HFFc6 (cell line): Measurements from ENCODE around the gene ASPG. TPM values are rescaled to one million over a fixed set of nuclear protein-coding genes. Genes with fewer than 3 reads are reported as not detected.

Experiments used
- DNase-seq: peaks from one replicate; pipeline ENCODE4 v3.0.0-alpha.2; 2018
- H3K27ac Mint-ChIP-seq: 2 replicates; pipeline ENCODE4 v1.8.0; 2020; ENCODE audit warnings: mild to moderate bottlenecking, mixed read lengths
- H3K27me3 Mint-ChIP-seq: 2 replicates; pipeline ENCODE4 v1.8.0; 2021; ENCODE audit warnings: mild to moderate bottlenecking, moderate library complexity, mixed read lengths; ENCODE audit not compliant: insufficient read depth
- H3K36me3 Mint-ChIP-seq: 2 replicates; pipeline ENCODE4 v1.8.0; 2021; ENCODE audit warnings: low read depth, mixed read lengths
- H3K4me1 Mint-ChIP-seq: 2 replicates; pipeline ENCODE4 v1.8.0; 2020; ENCODE audit warnings: low read depth, mixed read lengths
- H3K4me3 Mint-ChIP-seq: 2 replicates; pipeline ENCODE4 v1.8.0; 2020; ENCODE audit warnings: mild to moderate bottlenecking, moderate library complexity, mixed read lengths
- H3K9me3 Mint-ChIP-seq: 2 replicates; pipeline ENCODE4 v1.8.0; 2020; ENCODE audit warnings: mild to moderate bottlenecking, mixed read lengths
- CTCF ChIP-seq: fragments of 200-600 bp; sonication (generic); IDR thresholded peaks from 2 replicates; pipeline ENCODE4 v1.5.0; 2021; ENCODE audit warnings: antibody characterized with exemption, mild to moderate bottlenecking
- total RNA-seq, 6 experiments: library from RNA; stranded (reverse); fragmentation: NEBNext Ultra II Directional; extraction: Animal tissue kit (Norgen Biotek cat#: 25700); gene quantifications; 2 replicates in 1 of 6; 3 replicates in 5 of 6; pipeline ENCODE4 v1.2.3, GENCODE V29; 2021

ASPG gene
- total RNA-seq, 6 experiments from 2014 or later, result not detected

DNA sequence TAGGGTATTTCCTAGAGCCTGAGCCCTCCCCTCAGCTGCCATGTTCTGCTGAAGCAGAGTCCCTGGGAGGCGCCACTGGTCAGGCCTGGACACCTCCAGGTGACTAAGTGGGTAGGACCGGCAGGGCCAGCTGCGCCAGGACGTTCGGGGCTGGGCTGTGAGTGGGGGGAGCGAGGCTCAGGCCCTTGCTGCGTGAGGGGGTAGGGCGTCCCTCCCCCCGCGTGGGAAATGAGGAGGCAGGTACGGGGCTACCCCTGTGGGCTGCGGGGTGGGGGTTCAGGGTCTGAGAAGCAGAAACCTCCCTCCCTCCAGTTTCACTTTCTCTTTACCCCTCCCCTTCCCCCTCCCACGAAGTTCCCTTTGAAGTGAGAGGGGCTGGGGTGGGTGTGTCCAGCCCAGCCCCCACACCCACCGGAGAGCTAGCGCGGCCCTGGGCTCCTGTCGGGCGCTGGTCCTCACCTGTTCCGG is 30.8 kb downstream of the ASPG start:
- Mint-ChIP-seq H3K4me1 (no peaks in the 10 kb centered on the region), H3K27me3 (peaks cover 13% of the 10 kb centered on the region; the same call in 1 of the 2 replicates), H3K4me3 (no peak overlapping the region), H3K36me3 (no peaks in the 10 kb centered on the region), H3K9me3 (no peaks in the 10 kb centered on the region), H3K27ac (no peak overlapping the region)
- no peak for TF ChIP-seq CTCF
- no peak for DNase-seq

- H3K4me3 Mint-ChIP-seq, result no peak overlapping the region
- no peaks in the 10 kb centered on the region for H3K9me3 Mint-ChIP-seq
- no peaks in the 10 kb centered on the region for H3K4me1 Mint-ChIP-seq
- H3K27ac Mint-ChIP-seq, result no peak overlapping the region
- H3K36me3 Mint-ChIP-seq, result no peaks in the 10 kb centered on the region
- H3K27me3 Mint-ChIP-seq, result peaks cover 13% of the 10 kb centered on the region; the same call in 1 of the 2 replicates
- DNase-seq, result no peak
- TF ChIP-seq CTCF, result no peak
These were observed 31.3 kb downstream of the ASPG start for GRCh38 chr14:104116756-104117340.

DNA sequence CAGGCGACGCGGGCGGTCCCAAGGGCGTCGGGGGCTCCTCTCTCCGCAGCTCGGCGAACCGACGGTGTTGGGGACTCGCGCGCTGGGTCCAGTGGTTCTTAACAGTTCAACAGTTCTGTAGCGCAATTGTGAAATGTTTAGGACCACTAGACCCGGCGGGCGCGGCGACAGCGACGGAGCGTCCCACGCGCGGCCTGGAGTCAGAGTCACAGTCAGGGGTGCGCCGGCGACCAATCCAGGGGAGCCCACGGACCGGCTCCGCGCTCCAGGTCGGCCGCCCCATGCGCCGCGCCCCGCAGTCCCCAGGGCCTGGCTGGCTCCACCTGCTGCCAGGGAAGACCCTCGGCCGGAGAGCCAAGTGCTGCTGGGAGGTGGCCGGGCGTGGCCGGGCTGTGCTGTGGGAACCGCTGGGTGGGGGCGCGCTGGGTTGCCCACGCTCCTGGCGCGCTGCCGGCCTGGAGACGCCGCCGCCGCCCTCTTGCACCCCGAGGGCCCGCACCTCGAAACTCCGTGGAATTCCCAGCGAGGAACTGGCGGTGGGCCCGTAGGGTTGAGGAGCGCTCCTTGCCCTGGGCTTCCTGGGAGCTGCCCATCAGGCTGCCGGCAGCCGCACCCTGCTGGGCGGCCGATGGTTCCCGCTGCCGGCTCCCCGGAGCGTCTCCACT is 32.0 kb downstream of the ASPG start:
- Mint-ChIP-seq H3K4me1 (no peaks in the 10 kb centered on the region), H3K36me3 (no peaks in the 10 kb centered on the region), H3K9me3 (no peaks in the 10 kb centered on the region), H3K27me3 (peaks cover 13% of the 10 kb centered on the region; the same call in 1 of the 2 replicates), H3K27ac (no peak overlapping the region), H3K4me3 (no peak overlapping the region)
- no peak for DNase-seq
- no peak for TF ChIP-seq CTCF

- H3K4me3 Mint-ChIP-seq, result no peak overlapping the region
- H3K4me1 Mint-ChIP-seq, result no peaks in the 10 kb centered on the region
- no peak for TF ChIP-seq CTCF
- H3K36me3 Mint-ChIP-seq, result no peaks in the 10 kb centered on the region
- no peak overlapping the region for H3K27ac Mint-ChIP-seq
- no peak for DNase-seq
- peaks cover 13% of the 10 kb centered on the region; the same call in 1 of the 2 replicates for H3K27me3 Mint-ChIP-seq
- no peaks in the 10 kb centered on the region for H3K9me3 Mint-ChIP-seq
These were observed 32.7 kb downstream of the ASPG start for GRCh38 chr14:104118006-104118844.

GRCh38 chr14:104119119-104119487 is 33.6 kb downstream of the ASPG start:
- Mint-ChIP-seq H3K4me1 (no peaks in the 10 kb centered on the region), H3K4me3 (no peak overlapping the region), H3K9me3 (peaks cover 4% of the 10 kb centered on the region), H3K27ac (no peak overlapping the region), H3K27me3 (peaks cover 13% of the 10 kb centered on the region; the same call in 1 of the 2 replicates), H3K36me3 (no peaks in the 10 kb centered on the region)
- TF ChIP-seq CTCF, result no peak
- DNase-seq, result no peak
